SK-N-SH (cell line): ENCODE results near the gene TNFSF18.

Source experiments
- CTCF ChIP-seq: fragments of 200-600 bp; sonication (generic); IDR thresholded peaks from 2 replicates; pipeline ENCODE4 v1.6.1; 2017; ENCODE audit warnings: antibody characterized with exemption, mild to moderate bottlenecking, moderate library complexity
- PBX3 ChIP-seq: IDR thresholded peaks from 2 replicates; pipeline ENCODE4; 2012
- REST ChIP-seq: IDR thresholded peaks from 2 replicates; pipeline ENCODE4 v1.6.1; 2012; ENCODE audit warnings: mild to moderate bottlenecking, low read depth, low read length, moderate library complexity

GRCh38 chr1:173097001-173097400 is 46.3 kb upstream of the TNFSF18 start:
- TF ChIP-seq CTCF: no peak
- no peak for TF ChIP-seq REST
- no peak for TF ChIP-seq PBX3
